Left ventricle myocardium inferior (tissue), 1 donor: Measurements from ENCODE around the gene SPRED2. TPM values are rescaled to one million over a fixed set of nuclear protein-coding genes. Genes with fewer than 3 reads are reported as not detected.

Experiments
- DNase-seq: peaks from one replicate; pipeline ENCODE4 v3.0.0-alpha.2; 2020
- H3K27ac ChIP-seq: fragments of 200-600 bp; replicated peaks from 2 replicates; pipeline ENCODE4 v1.8.0; 2021
- H3K27me3 ChIP-seq: fragments of 200-600 bp; 2 replicates; pipeline ENCODE4 v1.8.0; 2021; ENCODE audit warnings: low read depth
- H3K36me3 ChIP-seq: fragments of 200-600 bp; 2 replicates; pipeline ENCODE4 v1.8.0; 2021
- H3K4me1 ChIP-seq: fragments of 200-600 bp; 2 replicates; pipeline ENCODE4 v1.8.0; 2021
- H3K4me3 ChIP-seq: fragments of 200-600 bp; 2 replicates; pipeline ENCODE4 v1.8.0; 2021; ENCODE audit warnings: mild to moderate bottlenecking, moderate library complexity
- H3K9me3 ChIP-seq: fragments of 200-600 bp; replicated peaks from 2 replicates; pipeline ENCODE4 v1.8.0; 2021
- intact Hi-C: fragments of 100-400 bp; cut with micrococcal nuclease; formaldehyde crosslinking; loops from one replicate; pipeline ENCODE4 v1.11.0; 2022
- total RNA-seq: library from RNA; stranded (reverse); fragmentation: NEBNext Ultra II Directional; extraction: Animal tissue kit (Norgen Biotek cat#: 25700); gene quantifications from one replicate; pipeline ENCODE4 v1.2.1, GENCODE V29; 2021
- TF ChIP-seq, protein P1 (sequence below): fragments of 200-600 bp; IDR thresholded peaks from 2 replicates; pipeline ENCODE4 v1.8.0; 2021; ENCODE audit warnings: antibody characterized with exemption, mild to moderate bottlenecking, borderline replicate concordance
- donor health status: DM: no; HTN: yes; CAD: no; lungs with severe emphysema.

The SPRED2 gene
- total RNA-seq, 1 donor from 2014 or later, result 18.9 TPM

DNA sequence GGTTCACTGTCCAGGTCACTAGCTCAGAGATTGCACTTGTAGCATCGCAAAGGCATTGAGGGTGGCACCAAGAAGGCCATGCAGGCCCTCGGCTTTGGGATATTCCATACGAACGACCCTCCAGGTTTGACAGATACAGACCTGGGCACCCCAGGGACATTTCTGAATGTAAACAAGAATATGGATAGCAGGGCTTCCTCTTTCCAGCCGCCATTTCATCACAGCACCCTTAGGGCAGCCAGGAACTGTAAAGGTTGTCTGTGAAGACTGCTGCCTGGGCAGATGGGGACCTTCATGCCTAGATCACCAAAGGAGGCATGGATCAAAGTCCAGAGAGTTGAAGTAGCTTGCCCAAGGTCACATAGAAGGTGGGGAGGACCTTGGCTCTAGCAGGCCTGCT is 134.3 kb downstream of the SPRED2 start:
- peaks cover 12% of the 10 kb centered on the region for H3K27me3 ChIP-seq
- no peak for DNase-seq
- no peak overlapping the region for H3K27ac ChIP-seq
- TF ChIP-seq, protein P1, sequence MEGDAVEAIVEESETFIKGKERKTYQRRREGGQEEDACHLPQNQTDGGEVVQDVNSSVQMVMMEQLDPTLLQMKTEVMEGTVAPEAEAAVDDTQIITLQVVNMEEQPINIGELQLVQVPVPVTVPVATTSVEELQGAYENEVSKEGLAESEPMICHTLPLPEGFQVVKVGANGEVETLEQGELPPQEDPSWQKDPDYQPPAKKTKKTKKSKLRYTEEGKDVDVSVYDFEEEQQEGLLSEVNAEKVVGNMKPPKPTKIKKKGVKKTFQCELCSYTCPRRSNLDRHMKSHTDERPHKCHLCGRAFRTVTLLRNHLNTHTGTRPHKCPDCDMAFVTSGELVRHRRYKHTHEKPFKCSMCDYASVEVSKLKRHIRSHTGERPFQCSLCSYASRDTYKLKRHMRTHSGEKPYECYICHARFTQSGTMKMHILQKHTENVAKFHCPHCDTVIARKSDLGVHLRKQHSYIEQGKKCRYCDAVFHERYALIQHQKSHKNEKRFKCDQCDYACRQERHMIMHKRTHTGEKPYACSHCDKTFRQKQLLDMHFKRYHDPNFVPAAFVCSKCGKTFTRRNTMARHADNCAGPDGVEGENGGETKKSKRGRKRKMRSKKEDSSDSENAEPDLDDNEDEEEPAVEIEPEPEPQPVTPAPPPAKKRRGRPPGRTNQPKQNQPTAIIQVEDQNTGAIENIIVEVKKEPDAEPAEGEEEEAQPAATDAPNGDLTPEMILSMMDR, result no peak
- H3K9me3 ChIP-seq, result no peaks in the 10 kb centered on the region
- H3K36me3 ChIP-seq, result no peaks in the 10 kb centered on the region
- intact Hi-C loops, result no loop called here
- no peak overlapping the region for H3K4me3 ChIP-seq
- peaks cover 58% of the 10 kb centered on the region for H3K4me1 ChIP-seq

DNA sequence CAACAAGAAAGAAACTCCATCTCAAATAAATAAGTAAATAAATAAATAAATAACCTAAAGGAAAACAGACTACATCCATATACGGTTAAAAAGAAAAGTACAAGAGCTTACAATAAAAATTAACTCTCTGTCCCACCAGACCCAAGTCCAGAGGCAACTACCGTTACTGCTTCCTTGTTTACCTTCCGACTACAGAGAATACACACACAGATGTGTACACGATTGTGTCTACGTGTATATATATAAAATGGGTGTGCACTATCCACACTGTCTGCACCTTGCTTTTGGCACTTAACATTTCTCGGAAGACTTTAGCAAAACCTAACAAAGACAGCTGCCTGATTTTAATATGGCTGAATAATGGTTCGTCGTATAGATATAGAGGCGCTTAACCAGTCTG is 134.9 kb downstream of the SPRED2 start:
- Histone ChIP-seq H3K27ac (no peak overlapping the region), H3K4me3 (no peak overlapping the region), H3K27me3 (peaks cover 17% of the 10 kb centered on the region), H3K9me3 (no peaks in the 10 kb centered on the region), H3K36me3 (no peaks in the 10 kb centered on the region), H3K4me1 (peaks cover 58% of the 10 kb centered on the region)
- DNase-seq, result no peak
- TF ChIP-seq, protein P1, result no peak
- intact Hi-C loops, result no loop called here

DNA sequence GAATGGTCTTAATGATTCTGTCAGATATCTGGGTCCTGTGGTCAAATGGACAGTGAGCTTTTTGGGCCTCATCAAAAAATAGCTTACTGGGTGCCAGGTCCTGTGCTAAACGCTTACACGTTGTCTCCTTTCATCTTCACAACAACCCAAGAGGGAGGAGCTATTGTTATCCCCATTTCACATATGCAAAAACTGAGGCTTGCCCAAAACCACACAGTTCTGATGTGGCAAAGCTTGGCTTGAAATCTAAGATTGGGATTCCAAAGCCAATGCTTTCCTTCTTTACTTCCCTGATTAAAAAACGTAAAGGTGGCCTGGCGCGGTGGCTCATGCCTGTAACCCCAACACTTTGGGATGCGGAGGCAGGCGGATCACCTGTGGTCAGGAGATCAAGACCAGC is 135.4 kb downstream of the SPRED2 start:
- Histone ChIP-seq H3K27me3 (peaks cover 21% of the 10 kb centered on the region), H3K4me1 (peaks cover 58% of the 10 kb centered on the region), H3K27ac (no peak overlapping the region), H3K4me3 (no peak overlapping the region), H3K9me3 (no peaks in the 10 kb centered on the region), H3K36me3 (no peaks in the 10 kb centered on the region)
- TF ChIP-seq, protein P1, result no peak
- DNase-seq, result no peak
- intact Hi-C loops, result no loop called here

DNA sequence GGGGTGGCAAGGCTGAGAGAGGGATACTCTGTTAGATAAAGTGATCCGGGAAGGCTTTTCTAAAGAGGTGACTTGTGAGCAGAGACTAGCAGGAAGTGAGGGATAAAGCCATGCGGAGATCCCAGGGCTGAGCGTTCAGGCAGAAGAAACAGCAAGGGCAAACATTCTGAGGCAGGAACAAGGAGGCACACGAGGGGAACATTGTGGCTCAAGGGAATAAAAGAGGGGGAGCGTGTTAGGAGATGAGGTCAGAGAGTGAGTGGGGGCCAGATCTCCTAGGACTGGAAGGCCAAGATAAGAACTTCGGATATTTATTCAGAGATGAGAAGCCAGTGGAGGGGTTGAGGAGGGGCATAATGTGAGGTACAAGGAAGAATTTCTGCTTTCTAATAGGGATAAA is 137.7 kb downstream of the SPRED2 start:
- Histone ChIP-seq H3K4me1 (peaks cover 40% of the 10 kb centered on the region), H3K9me3 (no peaks in the 10 kb centered on the region), H3K4me3 (no peak overlapping the region), H3K36me3 (no peaks in the 10 kb centered on the region), H3K27me3 (peaks cover 21% of the 10 kb centered on the region), H3K27ac (peak overlapping the region; percentile 49)
- DNase-seq, result no peak
- TF ChIP-seq, protein P1, result no peak
- intact Hi-C loops, result no loop called here

DNA sequence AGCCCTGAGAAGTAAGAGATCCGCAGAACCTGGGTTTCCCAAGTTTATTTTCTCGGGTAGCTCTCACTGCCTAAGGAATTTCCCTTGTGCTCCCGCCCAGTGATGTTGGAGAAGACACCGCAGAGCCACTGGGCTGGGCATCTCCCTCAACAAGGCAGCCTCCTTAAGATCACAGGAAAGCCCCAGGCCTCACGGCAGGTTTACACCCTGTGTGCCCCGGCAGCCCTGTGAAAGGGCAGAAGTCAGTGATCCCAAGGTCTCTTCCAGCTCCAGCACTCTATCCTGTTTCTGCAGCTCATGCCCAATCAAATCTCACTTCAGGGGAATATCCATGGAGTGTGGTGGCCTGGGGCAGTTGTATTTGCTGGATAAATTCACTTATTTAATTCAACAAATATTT is 138.3 kb downstream of the SPRED2 start:
- peaks cover 35% of the 10 kb centered on the region for H3K4me1 ChIP-seq
- no peak overlapping the region for H3K4me3 ChIP-seq
- TF ChIP-seq, protein P1, result no peak
- peak overlapping the region; percentile 49 for H3K27ac ChIP-seq
- no peak for DNase-seq
- H3K36me3 ChIP-seq, result no peaks in the 10 kb centered on the region
- intact Hi-C loops, result no loop called here
- peaks cover 21% of the 10 kb centered on the region for H3K27me3 ChIP-seq
- no peaks in the 10 kb centered on the region for H3K9me3 ChIP-seq

DNA sequence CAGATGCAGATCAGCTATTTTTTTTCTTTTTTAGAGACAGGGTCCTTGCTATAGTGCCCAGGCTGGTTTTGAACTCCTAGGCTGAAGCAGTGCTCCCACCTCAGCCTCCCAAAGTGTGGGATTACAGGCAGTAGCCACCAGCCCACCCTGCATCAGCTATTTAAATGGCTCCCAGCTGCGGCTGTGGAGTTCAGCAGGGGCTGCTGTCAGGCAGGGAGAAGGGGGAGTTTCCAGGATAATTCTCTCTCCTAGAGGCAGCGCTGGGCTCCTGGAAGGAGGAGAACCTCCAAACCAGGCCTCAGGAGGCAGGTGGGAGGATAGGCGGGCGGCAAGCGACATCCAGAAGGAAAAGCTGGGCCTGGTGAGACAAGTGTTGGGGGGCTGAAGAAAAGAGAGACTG is 139.0 kb downstream of the SPRED2 start:
- intact Hi-C loops, result no loop called here
- peak overlapping the region; percentile 49 for H3K27ac ChIP-seq
- TF ChIP-seq, protein P1, result no peak
- no peak overlapping the region for H3K4me3 ChIP-seq
- peaks cover 21% of the 10 kb centered on the region for H3K27me3 ChIP-seq
- no peaks in the 10 kb centered on the region for H3K36me3 ChIP-seq
- peaks cover 33% of the 10 kb centered on the region for H3K4me1 ChIP-seq
- DNase-seq, result no peak
- no peaks in the 10 kb centered on the region for H3K9me3 ChIP-seq
